ENCODE measurements around the gene ARID4B.
"Not testable (repeated sequence)": the region's sequence is repeated elsewhere in the genome, so short reads cannot be mapped to it uniquely, and the experiment has no call there.

GRCh38 chr1:235364189-235364588, 36.2 kb upstream of the ARID4B start:
- TF ChIP-seq POLR2A, CTCF (IDR thresholded peaks at IDR 0.05): not testable (repeated sequence)

Measured in lower leg skin (tissue), 3 donors.